Gastroesophageal sphincter (tissue), 3 donors: ENCODE measurements around the gene HOMER2.

ENCODE experiments used
- CTCF ChIP-seq, 4 experiments: fragments of 200-600 bp in 2 of 4; fragments of 450-650 bp in 2 of 4; sonication (generic) in 1 of 4; IDR thresholded peaks; one replicate each; pipeline ENCODE4 v1.5.1; 2017 to 2019; ENCODE audit warnings: antibody characterized with exemption in 4 of 4, mild to moderate bottlenecking in 2 of 4, moderate library complexity in 2 of 4
- POLR2A ChIP-seq, 2 donors: fragments of 450-650 bp; IDR thresholded peaks; one replicate each; pipeline ENCODE4 v1.6.1; 2017; ENCODE audit warnings: antibody characterized with exemption in 2 of 2, mild to moderate bottlenecking in 2 of 2, moderate library complexity in 1 of 2
- POLR2AphosphoS5 ChIP-seq: sonication (generic); formaldehyde crosslinking; IDR thresholded peaks from one replicate; pipeline ENCODE4 v1.6.1; 2017; ENCODE audit warnings: antibody characterized with exemption

DNA sequence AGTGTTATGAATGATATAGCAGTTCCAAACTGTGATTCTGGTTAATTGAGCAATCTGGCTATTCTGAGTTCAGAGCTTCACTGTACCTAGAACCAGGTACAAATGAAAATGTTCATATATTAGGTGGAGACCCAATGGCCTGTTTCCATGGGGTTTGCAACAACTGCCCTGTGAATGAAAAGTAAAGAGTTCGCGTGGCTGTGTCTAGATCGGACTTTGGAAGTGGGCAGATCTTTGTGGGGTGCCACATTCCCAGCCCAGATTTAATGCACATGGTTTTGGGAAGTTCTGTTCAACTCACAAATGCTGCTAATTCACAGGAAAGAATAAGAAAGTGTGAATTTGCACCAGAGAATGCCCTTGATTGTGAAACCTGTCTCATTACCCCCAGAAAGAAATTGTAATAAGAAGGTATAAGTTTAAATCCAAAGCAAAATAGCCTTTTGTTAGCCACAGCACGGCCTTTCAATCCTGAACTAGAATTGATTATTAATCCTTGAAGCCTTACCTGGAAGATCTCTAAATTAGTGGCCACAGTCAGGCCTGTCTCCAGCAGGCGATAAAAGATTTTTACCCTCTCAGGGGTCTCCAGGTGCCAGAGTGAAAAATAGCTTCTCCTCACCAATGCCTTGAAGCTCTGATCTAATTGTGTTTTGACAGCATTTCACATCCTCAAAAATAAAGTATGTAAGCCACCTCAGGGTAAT is 120.5 kb downstream of the HOMER2 start:
- TF ChIP-seq CTCF (IDR thresholded peaks at IDR 0.05) (no peak), POLR2A (IDR thresholded peaks at IDR 0.05) (no peak), POLR2AphosphoS5 (no peak)
